ENCODE data around the gene RAMACL.
"Not testable (repeated sequence)": the region's sequence is repeated elsewhere in the genome, so short reads cannot be mapped to it uniquely, and the experiment has no call there.

RAMACL gene

GRCh38 chr6:166595061-166595780 is 8.7 kb upstream of the RAMACL start:
- DNase-seq, result no peak

- no peak for DNase-seq
Observed at GRCh38 chr6:166592821-166593220, 6.3 kb upstream of the RAMACL start.

DNA sequence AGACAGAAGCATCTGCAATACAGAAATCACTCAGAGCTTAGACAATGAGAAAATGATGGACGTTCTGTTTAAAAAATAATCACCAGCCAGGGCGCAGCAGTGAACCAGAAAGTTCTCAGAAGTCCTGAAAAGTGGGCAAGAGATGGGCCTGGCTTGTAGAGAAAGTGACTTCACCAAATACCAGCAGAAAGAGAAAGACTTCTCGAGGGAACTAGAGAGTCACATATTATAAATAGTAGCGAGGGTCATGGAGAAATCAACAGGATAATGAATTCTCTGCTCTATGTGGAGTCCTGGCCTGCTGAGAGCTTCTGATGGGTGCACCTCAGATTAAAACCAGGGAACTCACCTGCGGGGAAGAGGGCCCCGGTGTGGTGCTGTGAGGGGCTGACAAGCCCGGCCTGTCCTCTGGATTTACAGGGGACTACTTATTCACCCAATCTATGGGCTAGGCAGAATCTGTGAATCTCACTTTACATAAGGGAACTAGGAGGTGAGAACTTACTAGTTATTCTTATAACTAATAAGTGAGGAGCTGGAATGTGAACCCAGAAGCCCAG is 5.6 kb upstream of the RAMACL start:
- no peak for DNase-seq

GRCh38 chr6:166591026-166591425 is 4.5 kb upstream of the RAMACL start:
- no peak for DNase-seq

- no peak for DNase-seq
Observed at GRCh38 chr6:166589786-166590574, 3.5 kb upstream of the RAMACL start.

- DNase-seq, result no peak
Observed at GRCh38 chr6:166589337-166589731, 2.9 kb upstream of the RAMACL start.

- DNase-seq, result no peak
Observed at GRCh38 chr6:166588691-166589336, 2.3 kb upstream of the RAMACL start.

- DNase-seq, result no peak
Observed at GRCh38 chr6:166587631-166588413, 1.3 kb upstream of the RAMACL start.

GRCh38 chr6:166584853-166585429 is 1.5 kb downstream of the RAMACL start:
- no peak for DNase-seq

DNA sequence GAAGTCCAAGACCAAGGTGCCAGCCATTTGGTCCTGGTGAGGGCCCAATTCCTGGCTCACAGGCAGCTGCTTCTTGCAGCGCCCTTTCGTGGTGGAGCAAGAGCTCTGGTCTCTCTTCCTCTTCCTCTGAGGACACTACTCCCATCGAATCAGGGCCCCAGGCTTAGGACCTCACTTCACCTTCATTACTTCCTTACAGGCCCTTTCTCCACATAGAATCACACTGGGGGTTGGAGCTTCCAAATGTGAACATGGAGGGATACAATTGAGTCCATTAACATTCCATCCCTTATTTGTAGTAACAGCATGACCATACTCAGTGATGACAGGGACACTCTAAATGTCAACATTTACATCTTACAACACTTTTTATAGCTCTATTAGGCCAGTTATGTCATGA is 2.3 kb downstream of the RAMACL start:
- no peak for DNase-seq

DNA sequence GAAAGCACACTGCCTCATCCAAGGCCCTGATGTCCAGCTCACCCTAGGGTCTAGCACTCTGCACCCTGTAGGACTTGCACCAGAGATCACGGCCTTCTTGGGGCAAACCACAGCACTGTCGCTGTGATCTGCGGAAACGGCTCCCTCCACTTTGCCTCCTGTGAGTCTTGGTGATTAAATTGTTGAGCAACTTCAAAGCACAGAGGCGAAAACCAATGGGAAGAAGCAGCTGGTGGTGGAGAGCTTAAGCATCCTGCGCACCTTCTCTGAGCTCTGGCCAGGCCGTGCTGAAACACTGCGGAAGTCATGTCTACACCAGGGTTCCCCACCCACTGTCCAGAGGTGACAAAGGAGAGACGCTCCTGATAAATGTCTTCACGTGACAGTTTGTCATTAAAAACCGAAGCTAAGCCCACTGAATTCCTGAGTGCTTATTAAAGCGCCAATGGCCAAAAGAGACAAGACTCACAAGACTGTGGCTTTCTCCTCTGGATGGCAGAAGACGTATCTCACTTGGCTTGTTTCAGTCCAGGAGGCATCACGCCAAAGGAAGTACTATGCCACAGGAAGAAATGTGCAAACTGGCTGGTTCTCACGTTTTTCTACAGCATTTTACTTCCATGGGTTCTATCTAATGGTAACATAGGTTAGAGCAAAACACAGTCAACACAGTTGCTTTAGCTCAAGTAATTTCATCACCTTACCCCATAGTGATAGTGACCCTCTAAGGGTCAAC is 3.1 kb downstream of the RAMACL start:
- no peak for DNase-seq

DNA sequence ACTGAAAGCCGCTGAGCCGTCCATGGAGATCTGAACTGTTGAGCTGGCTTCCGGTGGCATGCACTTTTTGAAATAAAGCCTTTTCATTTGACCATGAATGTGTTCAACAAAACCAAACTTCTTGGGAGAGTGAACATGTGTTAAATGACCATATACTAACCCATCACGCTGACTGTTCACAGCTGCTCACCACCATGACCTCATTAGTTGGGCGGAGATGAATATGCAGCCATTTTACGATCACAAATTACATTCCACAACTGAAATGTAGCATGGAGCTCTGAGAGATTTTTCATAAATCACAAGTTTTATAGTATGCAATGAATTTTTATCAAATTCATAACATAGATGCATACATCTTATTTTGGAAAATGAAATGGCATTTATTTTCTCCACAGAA is 4.2 kb downstream of the RAMACL start:
- no peak for DNase-seq

GRCh38 chr6:166581801-166582200 is 4.7 kb downstream of the RAMACL start:
- not testable (repeated sequence) for DNase-seq

GRCh38 chr6:166581091-166581511 is 5.4 kb downstream of the RAMACL start:
- no peak for DNase-seq

DNA sequence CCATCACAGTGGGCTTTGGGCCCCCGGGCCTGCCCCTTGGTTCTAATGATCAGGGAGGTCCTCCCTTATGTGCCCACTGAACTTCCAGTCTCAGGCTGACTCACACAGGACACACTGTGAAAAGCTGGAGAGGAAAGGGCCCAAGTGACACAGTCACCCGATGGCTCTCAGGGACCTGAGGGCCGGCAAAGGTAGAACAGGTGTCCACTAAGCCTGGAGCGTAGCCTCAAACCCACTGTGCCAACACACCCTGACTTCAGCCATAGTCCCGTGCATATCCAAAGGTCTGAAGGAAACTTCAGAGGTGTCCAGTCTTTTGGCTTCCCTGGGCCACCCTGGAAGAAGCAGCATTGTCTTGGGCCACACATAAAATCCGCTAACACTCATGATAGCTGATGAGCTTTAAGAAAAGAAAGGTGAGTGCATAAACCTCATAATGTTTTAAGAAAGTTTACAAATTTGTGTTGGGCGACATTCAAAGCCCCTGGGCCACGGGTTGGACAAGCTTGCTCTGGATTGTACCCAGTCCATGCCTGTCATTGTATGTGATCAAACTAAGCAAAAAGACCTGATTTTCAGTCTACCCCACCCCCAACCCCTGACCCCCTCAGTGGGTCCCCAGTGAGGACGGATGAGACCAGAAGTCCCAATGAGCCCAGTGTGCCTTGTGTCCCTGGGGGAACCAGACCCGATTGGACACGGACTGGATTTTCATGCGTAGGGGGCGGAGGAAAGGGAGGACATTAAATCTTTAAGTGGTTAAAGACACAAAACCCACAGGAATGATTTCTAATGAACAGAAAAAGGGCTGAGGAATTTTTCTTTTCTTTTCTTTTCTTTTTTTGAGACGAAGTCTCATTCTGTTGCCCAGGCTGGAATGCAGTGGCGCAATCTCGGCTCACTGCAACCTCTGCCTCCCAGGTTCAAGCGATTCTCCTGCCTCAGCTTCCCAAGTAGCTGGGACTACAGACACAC is 6.1 kb downstream of the RAMACL start:
- no peak for DNase-seq

DNA sequence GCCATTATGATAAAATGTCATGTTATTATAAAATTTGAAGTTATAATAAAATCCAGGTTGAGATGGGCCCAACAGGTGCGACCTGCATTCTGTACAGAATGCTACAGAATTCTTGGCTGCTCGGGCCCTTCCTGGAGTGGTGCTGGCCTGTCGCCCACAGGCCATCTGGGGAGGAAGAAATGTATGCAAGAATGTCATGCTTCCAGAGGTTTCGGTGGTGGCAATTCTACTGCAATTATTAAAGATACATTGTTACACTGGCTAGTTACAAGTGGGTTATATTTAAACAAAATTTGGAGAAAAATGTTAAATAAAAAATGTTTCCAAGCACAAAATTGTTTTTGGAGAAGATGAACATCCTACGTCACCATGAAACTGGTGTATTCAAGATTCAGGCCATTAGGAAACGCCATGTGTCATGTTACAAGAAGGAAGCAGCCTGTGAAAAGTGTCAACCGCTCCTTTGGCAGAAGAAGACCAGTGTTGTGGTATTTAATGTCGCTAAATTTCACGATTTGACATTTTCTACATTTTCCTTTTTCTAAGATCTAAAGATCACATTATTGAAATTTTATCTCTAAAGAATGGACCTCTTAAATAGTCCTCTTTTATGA is 7.1 kb downstream of the RAMACL start:
- no peak for DNase-seq

GRCh38 chr6:166578536-166579236 is 7.8 kb downstream of the RAMACL start:
- no peak for DNase-seq

- DNase-seq, result no peak
Observed at GRCh38 chr6:166575205-166575604, 11.3 kb downstream of the RAMACL start.

DNA sequence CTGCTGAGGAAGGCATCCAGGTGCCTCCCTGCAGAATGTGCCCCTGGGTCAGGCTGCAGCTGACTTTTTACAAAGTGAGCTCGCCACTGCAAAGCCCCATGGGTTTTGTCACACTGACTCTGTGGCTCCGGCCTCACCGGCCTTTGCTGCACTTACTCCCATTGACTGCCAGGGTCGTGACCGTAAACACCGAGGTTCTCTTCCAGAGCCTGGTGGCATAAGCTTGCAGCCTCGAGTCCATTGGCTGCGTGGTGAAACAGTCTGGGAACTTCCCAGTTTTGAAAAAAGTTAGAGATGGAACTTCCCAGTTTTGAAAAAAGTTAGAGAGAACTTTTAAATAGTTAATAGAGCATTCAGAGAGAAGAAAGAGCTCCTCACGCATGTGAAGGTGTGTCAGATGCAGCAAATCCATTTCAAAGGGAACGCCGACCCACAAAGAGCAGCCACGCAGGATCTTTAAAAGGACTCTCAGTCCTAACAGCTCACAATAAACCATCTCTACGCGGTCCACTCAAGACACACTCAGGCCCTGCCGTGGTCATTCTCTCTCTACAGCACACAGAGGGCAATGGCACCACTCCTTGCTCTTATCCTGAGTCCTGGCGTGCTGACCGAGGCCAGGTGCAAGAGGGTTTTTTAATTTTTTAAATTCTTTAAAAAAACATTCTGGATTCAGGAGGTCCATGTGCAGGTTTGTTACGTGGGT is 12.8 kb downstream of the RAMACL start:
- DNase-seq, result no peak

All from activated effector memory CD4-positive, alpha-beta T cell treated with Interleukin-2 at 50 U/mL for 16 hours (primary cell).